HEK293T (cell line): ENCODE data around the gene TSTD2.

Experiments used
- ARNT ChIP-seq: fragments of 450-650 bp; IDR thresholded peaks from 2 replicates; pipeline ENCODE4 v1.6.1; 2017; ENCODE audit warnings: mild to moderate bottlenecking
- BHLHE40 ChIP-seq: fragments of 450-650 bp; IDR thresholded peaks from 2 replicates; pipeline ENCODE4 v1.6.1; 2016; ENCODE audit warnings: mild to moderate bottlenecking, moderate library complexity, borderline replicate concordance
- CTBP1 ChIP-seq: fragments of 450-650 bp; IDR thresholded peaks from 2 replicates; pipeline ENCODE4 v1.6.1; 2016; ENCODE audit warnings: borderline replicate concordance
- ELF4 ChIP-seq: fragments of 450-650 bp; IDR thresholded peaks from 2 replicates; pipeline ENCODE4 v1.6.1; 2017; ENCODE audit warnings: antibody characterized with exemption
- FOXK2 ChIP-seq: fragments of 450-650 bp; IDR thresholded peaks from 2 replicates; pipeline ENCODE4 v1.6.1; 2016; ENCODE audit warnings: mild to moderate bottlenecking
- FOXM1 ChIP-seq: fragments of 450-650 bp; IDR thresholded peaks from 2 replicates; pipeline ENCODE4 v1.6.1; 2017; ENCODE audit warnings: mild to moderate bottlenecking, borderline replicate concordance
- HDGF ChIP-seq: fragments of 450-650 bp; IDR thresholded peaks from 2 replicates; pipeline ENCODE4 v1.6.1; 2017; ENCODE audit warnings: antibody characterized with exemption, borderline replicate concordance
- LEF1 ChIP-seq: fragments of 450-650 bp; IDR thresholded peaks from 2 replicates; pipeline ENCODE4 v1.6.1; 2017; ENCODE audit warnings: mild to moderate bottlenecking, borderline replicate concordance
- NFRKB ChIP-seq: fragments of 450-650 bp; IDR thresholded peaks from 2 replicates; pipeline ENCODE4 v1.6.1; 2016; ENCODE audit warnings: mild to moderate bottlenecking, moderate library complexity
- PKNOX1 ChIP-seq: fragments of 450-650 bp; IDR thresholded peaks from 2 replicates; pipeline ENCODE4 v1.6.1; 2016
- SP1 ChIP-seq: fragments of 450-650 bp; IDR thresholded peaks from 2 replicates; pipeline ENCODE4 v1.6.1; 2017
- SUZ12 ChIP-seq: fragments of 450-650 bp; IDR thresholded peaks from 2 replicates; pipeline ENCODE4 v1.6.1; 2016; ENCODE audit warnings: mild to moderate bottlenecking
- TARDBP ChIP-seq: fragments of 450-650 bp; IDR thresholded peaks from 2 replicates; pipeline ENCODE4 v1.6.1; 2016
- ZNF384 ChIP-seq: fragments of 450-650 bp; IDR thresholded peaks from 2 replicates; pipeline ENCODE4 v1.6.1; 2016

GRCh38 chr9:97559111-97559514 lies 74.1 kb downstream of the TSTD2 start:
- TF ChIP-seq ELF4 (no peak), TARDBP (no peak), HDGF (no peak), BHLHE40 (no peak), SP1 (no peak), SUZ12 (no peak), ARNT (no peak), FOXK2 (no peak), FOXM1 (no peak), PKNOX1 (no peak), NFRKB (no peak), LEF1 (no peak), CTBP1 (no peak), ZNF384 (no peak)
